Raji (cell line): ENCODE measurements around the gene USP24.

ENCODE experiments used
- POLR2A ChIP-seq: IDR thresholded peaks from 2 replicates; pipeline ENCODE4 v1.6.1; 2011; ENCODE audit warnings: low read depth, low read length, control low read depth; ENCODE audit not compliant: insufficient read depth

Gene USP24

DNA sequence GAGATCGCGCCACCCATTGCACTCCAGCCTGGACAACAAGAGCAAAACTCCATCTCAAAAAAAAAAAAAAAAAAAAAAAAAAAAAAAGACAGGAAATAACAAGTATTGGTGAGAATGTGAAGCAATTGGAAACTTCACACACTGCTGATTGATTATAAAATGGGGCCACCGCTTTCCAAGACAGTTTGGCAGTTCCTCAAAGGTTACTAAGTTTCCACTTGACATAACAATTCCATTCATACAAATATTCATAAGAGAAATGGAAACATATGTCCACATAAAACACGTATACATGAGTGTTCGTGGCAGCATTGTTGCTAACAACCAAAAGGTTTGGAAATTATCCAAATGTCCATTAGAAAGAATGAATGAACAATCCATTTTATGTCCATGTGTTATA is 26.3 kb downstream of the USP24 start:
- TF ChIP-seq POLR2A = no peak

DNA sequence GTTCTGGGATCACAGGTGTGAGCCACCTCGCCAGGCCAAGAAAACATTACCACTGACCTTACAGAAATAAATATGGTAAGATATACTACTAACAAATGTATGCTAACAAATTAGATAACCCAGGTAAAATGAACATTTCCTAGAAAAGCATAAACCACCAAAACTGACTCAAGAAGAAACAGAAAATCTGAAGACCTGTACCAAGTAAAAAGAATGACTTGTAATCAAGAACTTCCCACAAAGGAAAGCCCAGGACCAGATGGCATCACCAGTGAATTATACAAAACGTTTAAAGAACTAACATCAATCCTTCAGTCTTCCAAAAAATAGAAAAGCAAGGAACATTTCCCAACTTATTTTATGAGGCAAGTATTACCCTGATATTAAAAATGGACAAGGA is 29.3 kb downstream of the USP24 start:
- no peak for TF ChIP-seq POLR2A

DNA sequence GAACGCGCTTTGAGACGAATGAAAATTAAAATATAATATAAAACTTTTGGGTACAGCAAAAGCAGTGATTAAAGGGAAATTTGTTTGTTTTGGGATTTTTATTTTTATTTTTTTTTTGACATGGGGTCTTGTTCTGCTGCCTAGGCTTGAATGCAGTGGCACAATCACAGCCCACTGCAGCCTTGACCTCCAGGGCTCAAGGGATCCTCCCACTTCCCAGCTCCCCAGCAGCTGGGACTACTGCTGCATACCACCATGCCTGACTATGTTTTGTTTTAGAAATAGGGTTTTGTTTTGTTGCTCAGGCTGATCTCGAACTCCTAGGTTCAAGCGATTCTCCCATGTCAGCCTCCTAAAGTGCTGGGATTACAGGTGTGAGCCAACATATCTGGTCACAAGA is 30.3 kb downstream of the USP24 start:
- no peak for TF ChIP-seq POLR2A

DNA sequence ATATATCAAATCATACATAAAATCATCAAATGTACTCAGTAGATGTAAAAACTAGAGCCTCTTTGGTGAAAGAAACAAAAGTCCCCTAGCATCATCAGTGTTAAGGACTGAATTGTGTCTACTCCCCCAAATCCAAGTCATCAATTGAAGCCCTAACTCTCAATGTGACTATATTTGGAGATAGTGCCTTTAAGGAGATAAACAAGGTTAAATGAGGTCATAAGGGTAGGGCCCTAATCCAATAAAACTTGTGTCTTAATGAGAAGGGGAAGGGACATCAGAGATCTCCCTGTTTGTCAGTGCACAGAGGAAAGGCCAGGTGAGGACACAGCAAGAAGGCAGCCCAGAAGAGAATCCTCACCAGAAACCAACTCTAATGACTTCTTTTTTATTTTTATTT is 33.5 kb downstream of the USP24 start:
- TF ChIP-seq POLR2A = no peak

DNA sequence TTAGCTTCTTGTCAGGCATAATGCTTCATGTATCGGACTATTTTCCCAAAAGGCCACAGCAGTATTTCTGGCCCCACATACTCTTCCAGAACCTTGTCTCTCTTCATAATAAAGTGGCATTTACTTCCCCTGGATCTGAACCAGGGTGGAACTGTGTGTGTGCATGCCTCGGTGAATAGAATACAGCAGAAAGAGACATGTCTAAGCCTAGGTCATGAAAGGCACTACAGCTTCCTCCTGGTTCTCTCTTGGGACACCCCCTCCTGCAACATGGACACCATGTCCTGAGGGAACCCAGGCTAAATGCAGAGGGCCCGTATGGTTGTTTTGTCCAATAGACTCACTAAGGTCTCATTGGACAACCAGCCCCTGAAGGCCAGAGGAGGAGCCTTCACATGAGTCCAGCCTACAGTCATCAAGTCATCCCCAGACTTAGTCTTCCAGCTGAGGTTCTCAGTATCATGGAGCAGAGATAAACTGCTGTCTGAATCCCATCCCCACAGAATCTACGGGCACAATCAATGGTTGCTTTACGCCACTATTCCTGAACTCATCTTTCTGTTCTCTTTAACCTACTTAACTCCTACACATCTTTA is 35.0 kb downstream of the USP24 start:
- no peak for TF ChIP-seq POLR2A

DNA sequence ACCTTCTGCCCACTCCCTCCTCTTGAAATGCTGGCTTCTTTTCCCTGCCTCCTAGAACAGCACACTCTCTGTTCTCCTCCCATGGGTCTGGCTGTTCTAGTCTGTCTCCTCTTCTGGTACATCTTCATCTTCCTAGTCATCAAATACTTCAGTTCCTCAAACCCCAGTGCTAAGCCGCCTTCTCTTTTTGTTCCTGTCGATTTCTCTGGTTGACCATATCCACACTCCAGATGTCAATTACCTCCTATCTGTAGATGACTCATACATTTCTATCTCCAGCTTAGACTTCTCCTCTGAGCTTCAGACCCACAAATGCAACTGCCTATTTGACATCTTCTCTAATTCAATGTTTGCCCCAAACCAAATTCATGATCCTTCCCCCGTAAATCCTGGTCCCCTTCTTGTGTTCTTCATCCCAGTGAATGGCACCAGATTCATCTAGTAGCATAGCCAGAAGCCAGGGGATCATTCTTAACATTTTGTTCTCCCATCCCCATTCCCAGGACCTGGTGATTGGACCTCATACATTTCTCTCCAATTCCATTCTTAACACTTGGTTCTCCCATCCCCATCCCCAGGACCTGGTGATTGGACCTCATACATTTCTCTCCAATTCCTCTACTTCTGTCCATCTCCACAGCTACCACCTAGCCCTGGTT is 35.9 kb downstream of the USP24 start:
- TF ChIP-seq POLR2A = no peak

DNA sequence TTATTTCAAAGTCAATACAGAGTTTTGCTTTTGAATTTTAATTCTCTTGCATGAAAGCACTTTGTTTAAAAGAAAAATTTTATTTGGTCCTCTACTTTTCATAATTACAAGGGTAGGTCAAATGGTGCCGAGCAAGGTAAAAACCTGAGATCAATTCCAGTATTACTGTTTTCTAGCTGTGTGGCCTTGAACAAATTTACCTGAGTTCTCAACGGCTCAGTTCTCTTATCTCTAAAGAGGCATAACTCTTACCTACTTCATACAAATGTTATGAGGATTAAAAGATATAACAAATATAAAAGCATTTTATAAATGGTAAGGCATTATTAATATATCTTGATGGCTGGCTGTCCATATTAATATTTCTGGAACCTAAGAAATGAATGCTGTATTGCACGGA is 42.5 kb downstream of the USP24 start:
- no peak for TF ChIP-seq POLR2A

DNA sequence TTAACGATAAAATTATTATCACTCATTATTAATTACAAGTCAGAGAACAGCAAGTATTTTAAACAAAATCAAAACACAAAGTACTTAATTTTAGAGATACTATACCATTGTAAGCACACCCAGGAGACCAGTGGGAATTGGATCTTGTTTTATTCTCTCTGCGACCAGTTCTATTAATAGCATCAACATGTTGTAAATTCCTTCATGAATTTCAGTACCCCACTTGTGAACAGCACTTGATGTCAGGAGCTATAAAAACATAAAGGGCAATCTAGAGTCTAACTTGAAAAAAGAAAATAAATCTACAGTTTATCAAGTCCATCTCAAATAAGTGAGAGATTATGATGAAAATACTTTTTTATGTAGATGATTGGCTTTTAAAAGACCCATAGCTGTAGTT is 42.9 kb downstream of the USP24 start:
- no peak for TF ChIP-seq POLR2A

DNA sequence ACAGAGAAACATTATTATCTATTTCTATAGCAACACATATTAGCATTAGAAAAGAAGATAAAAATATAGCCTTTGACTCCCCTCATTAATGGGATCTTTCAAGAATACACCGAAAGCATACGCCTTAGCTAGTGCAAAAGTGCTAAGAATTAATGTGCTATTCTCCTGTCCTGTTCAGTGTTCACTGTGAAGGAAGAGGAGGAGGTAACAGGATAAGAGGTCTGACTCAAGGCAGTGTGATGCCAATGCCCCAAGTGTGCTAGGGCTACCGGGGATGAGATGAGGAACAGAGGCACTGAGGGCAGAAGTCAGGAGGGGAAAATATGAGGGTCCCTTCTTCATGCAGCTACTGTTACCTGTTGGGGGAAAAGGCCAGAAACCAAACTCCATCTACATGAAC is 43.5 kb downstream of the USP24 start:
- TF ChIP-seq POLR2A = no peak

DNA sequence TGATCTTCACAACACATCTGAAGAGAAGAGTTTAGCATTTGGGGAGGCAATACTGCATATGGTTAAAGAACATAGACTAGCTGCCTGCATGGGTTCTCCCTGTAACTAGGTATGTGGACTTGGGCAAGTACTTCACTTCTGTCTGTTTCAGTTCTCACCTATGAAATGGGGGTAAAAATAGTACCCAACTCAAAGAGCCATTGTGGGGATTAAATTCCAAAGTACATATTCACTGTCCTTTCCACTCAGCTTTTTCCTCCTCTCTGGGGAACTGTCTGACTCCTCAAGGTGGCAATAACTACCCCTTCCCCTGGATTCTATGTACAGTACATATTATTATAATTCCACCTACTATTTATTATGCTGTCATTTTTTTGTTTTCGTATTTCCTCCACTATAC is 44.7 kb downstream of the USP24 start:
- no peak for TF ChIP-seq POLR2A

DNA sequence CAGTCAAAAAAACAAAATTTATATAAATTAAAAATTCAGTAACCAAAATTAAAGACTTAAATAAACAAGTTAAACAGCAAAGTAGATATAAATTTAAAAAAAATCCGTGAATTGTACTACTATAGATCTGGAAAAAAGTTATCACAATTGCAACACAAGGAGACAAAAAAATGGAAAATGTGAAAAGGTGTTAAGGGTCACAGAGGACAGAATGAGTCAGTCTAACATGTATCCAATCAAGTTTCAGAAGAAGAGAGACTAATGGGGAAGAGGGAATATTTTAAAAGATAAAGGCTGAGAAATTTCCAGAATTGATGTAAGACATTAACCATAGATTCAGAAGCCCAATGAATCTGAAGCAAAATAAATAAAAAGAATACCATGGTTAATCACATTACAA is 46.0 kb downstream of the USP24 start:
- TF ChIP-seq POLR2A = no peak

DNA sequence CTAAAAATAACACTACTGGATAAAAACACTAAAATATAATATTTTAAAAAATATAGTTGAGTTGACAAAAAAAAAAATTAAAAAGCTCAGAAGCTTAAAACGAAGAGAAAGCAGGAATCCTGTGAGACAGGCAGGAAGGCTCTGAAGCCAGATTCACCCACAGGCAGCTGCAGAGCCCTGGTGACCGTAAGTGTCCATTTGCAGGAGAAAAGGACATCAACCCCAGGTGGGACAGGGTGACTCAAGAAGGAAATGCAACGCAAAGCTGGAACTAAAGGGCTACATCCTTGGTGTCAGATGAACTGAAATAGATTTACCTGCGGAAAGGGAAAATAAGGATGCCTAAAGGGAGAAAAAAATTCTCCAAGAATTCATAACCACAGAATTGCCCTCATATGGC is 46.8 kb downstream of the USP24 start:
- no peak for TF ChIP-seq POLR2A

DNA sequence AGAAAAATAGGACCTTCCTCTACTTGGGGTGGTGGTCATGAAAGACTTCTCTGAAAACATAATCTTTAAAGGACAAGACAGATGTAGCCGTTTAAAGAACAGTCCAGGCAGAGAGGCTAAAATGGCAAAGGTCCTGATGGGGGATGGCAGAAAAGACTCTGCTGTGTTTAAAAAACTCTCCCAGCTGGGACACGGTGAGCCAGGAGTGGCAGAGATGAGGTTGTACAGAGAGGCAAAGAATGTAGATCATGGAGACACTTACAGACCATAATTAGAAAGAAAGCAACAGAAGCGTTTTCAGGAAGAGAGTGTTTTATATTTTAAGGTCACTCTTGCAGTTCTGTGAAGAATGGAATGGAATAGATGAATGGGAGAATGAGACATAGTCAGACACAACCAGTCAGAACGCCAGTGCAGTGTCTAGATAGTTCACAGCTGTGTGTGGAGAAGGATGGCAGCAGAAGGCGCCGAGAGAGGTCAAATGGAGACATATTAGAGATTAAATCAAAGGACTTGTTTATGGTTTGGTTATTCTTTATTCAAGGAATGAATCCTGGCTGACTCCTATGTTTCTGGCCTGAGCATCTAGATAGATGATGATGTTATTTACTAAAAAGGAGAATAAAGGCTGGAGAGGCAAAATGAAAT is 47.8 kb downstream of the USP24 start:
- no peak for TF ChIP-seq POLR2A

DNA sequence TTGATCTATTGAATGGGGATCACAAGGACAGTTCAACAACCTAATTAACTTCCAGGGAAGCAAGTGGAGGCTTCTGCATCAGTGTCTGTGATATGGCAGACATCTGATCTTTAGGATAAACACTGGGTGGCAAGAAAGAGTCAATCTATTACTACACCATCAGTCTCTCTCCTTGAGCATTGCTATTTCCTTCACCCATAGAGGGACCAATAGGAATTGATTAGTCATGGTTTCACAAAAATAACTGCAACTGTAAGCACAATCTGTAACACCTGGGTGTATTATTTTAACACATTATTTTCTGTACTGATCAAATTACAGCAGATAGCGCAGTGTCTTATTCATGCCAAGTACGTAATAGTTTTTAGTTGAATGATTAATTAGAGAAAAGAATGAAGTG is 50.3 kb downstream of the USP24 start:
- TF ChIP-seq POLR2A = no peak

DNA sequence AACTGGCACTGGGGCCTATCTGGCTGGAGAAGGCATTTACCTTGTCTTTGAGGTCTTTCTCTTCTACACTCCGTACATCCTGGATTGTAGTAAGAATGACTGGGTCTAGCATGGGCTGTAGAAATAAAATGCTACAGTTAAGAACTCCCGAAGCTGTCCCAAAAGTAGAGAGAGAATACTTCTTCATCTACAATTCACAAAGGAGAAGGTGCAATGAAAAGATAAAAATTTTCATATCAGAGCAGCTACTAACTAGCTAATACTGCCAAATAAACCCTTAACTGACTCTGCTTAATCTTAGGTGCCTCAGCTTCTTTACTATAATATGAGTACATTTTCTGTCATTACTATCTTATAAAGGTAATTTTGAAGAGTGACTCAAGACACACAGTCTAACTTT is 55.6 kb downstream of the USP24 start:
- TF ChIP-seq POLR2A = no peak

DNA sequence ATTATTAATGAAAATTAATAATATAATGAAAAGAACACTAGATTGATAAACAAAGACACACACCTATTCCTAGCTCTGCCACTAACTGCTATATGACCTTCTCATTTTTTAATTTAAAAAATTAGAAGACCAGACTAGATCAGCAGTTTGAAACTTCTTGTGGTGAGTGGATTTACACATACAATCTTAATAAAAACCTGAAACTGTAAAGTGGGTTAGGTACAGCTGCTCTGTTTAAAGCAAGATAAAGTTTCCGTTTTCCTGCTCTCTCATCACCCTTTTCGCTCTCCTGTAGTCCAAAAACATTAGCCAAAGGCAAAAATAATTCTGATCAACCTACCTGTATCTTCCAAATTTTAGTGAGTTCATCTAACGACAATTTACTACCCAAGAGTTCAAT is 58.6 kb downstream of the USP24 start:
- no peak for TF ChIP-seq POLR2A

DNA sequence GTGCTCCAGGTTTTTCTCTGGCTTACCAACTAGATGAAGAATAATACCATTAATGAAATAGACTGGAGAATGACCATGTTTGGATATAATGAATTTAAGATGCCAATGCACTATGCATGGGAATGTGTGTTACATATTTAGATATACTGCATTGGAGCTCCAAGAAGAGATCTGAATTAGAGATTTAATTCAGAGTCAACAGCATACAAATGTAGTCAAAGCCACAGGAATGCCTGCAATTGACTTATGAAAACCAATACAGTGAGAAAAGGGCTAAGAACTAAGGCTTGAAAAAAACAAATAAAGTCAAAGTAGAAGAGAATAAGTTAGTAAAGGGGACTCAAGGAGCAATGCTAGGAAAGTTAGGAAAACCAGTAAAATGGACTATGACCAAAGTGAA is 59.1 kb downstream of the USP24 start:
- TF ChIP-seq POLR2A = no peak
